GM12873 (cell line): Measurements from ENCODE around the gene KCTD12.
A peak's percentile ranks its signal among the peaks of the same experiment; 100 is the strongest.

Experiments used
- CTCF ChIP-seq: IDR thresholded peaks from 2 replicates; pipeline ENCODE4 v1.5.1; 2012; ENCODE audit warnings: low read depth, mild to moderate bottlenecking, moderate library complexity, low read length, control low read depth; ENCODE audit not compliant: insufficient read depth; ENCODE audit errors: missing control alignments

The KCTD12 gene

DNA sequence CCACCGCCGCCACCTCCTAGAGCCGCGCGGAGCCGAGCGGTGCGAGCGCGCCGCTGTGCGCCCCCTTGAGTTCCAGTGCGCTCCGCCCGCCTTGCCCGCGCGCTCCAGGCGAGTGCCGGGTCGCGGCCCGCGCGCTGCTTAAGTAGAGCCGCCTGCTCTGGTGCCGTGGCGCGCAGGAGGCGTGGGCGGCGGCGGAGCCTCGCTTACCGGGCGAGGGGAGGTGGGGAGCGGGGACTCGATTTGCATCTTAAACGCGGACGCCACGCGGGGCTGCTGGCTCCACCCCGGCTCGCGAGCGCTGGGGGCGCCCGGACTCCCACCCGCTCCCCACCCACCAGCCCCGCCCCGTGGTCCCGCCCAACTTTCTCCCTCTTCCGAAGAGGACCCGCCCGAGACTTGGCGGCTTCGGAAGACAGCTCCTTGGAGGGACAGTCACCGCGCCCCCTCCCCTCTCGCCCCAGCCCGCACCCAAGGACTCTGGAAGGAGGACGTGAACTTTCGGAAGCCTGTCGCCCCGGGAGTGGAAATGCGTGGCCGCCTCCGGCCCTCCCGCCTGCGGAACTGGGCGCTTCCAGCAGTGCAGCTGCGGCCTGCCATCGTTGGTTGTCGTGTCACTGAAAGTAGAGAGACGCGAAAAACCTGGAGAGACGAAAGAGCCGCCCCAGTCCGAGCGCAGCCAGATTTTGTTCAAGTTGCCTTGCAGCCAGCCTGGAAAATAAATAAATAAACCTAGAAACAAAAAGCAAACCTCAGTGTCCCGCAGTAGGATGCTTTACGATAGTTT lies at the start of gene KCTD12:
KCTD12 (minus strand) TSS at position 114 of the 784 bp plus-strand sequence. CDS start 257 bp downstream, outside the sequence.
- TF ChIP-seq CTCF = peak; percentile 24

- TF ChIP-seq CTCF = no peak
These were observed 48.5 kb upstream of the KCTD12 start for GRCh38 chr13:76934671-76935070.

- TF ChIP-seq CTCF = no peak
These were observed 45.9 kb upstream of the KCTD12 start for GRCh38 chr13:76932076-76932475.

DNA sequence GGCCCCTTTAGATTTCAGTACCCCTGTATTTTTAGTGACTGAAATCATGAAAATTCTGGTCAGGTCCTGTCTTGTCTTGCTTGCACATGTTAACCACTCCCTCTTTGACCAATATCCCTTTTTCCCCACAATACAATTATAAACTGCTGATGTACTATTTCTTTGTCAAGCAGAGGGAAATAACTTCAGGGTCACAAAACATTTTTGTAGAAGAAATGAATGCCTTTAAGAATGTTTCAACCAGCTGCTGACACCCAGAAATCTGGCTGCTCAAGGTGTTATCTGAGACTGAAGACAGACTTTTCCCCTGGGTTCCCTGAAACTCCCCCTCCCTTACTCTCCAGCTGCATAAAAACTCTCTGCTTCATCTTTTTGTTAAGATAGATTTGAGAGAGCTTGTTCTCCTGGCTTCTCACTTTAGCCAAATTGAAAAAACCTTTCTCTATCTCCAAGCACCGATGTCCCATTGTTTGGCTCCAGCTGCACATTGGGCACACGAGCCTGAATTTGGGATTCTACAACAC lies 43.7 kb upstream of the KCTD12 start:
- no peak for TF ChIP-seq CTCF

DNA sequence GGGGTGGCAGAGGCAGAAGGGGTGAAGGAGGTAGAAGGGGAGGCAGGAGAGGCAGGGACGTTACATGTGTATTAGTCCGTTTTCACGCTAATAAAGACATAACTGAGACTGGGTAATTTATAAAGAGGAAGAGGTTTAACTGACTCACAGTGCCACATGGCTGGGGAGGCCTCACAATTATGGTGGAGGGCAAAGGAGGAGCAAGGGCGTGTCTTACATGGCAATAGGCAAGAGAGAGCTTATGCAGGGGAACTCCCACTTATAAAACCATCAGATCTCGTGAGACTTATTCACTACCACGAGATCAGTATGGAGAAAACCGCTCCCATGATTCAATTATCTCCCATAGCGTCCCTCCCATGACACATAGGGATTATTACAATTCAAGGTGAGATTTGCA lies 43.1 kb upstream of the KCTD12 start:
- no peak for TF ChIP-seq CTCF

DNA sequence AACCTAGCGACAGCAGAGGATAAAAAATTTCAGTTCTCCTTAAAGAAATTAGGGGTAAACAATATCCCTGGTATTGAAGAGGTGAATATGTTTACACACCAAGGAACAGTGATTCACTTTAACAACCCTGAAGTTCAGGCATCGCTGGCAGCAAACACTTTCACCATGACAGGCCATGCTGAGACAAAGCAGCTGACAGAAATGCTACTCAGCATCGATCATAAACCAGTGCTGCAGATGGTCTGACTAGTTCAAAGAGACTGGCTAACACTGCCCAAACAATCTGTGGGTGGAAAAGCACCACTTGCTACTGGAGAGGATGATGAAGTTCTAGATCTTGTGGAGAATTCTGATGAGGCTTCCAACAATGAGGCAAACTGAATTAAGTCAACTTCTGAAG lies 42.3 kb upstream of the KCTD12 start:
- TF ChIP-seq CTCF = no peak

GRCh38 chr13:76927955-76928354 lies 41.8 kb upstream of the KCTD12 start:
- TF ChIP-seq CTCF = no peak
